Liver (tissue), 3 donors: ENCODE data around the gene PTPN18.

Source experiments
- GABPA ChIP-seq, 2 donors: IDR thresholded peaks in 1 of 2; conservative IDR thresholded peaks in 1 of 2; 2 replicates each; pipeline ENCODE4 v1.6.1; 2016; ENCODE audit warnings: antibody characterized with exemption in 2 of 2, mild to moderate bottlenecking in 1 of 2, moderate library complexity in 1 of 2
- TF ChIP-seq, protein P1 (sequence below): fragments of 150-350 bp; IDR thresholded peaks from 2 replicates; pipeline ENCODE4 v1.5.1; 2017; ENCODE audit warnings: improper control_type of control experiment, low read depth, low read length; ENCODE audit not compliant: missing input control
- donor health status: healthy.
- donor health status: healthy.

DNA sequence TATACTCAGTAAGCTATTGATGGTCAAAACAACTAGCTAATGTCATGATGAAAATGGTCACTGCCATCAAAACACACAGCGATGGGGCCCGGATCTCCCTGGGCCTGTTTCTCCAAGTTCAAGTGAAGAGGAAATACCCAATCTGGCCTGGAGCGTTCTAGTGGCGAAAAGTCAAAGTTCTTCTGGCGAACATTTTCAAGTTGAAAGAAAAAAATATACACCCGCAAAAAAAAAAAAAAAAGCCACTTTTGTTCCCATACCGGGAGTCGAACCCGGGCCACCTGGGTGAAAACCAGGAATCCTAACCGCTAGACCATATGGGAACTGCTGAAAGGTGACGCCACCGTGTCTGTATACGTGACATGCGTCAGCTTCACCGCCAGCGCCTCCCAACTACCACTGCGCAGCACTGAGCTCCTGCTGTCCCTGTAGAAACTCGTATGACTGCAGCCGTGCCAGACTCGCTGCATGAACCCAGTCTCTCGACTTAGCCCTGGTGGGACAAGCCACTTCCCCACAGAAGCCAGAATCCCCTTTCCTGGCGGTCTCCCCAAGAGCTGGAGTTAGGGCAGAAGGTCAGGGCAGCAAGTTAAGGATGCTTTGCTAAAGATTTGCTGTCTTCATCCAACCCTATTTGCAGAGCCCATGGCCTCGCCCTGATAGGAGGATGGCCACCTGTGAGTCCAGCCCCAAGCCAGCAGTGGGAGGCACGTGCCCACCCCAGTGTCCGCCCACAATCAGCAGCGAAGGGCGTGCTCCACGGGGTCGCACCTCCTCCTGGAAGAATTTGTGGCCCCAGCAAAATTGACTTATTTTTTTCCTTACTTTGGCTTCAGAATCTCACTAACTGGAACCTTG is 18.8 kb upstream of the PTPN18 start:
- no peak for TF ChIP-seq GABPA (IDR thresholded peaks at IDR 0.05 in 1 of 2, conservative IDR thresholded peaks at IDR 0.05 in 1 of 2)
- TF ChIP-seq, protein P1, sequence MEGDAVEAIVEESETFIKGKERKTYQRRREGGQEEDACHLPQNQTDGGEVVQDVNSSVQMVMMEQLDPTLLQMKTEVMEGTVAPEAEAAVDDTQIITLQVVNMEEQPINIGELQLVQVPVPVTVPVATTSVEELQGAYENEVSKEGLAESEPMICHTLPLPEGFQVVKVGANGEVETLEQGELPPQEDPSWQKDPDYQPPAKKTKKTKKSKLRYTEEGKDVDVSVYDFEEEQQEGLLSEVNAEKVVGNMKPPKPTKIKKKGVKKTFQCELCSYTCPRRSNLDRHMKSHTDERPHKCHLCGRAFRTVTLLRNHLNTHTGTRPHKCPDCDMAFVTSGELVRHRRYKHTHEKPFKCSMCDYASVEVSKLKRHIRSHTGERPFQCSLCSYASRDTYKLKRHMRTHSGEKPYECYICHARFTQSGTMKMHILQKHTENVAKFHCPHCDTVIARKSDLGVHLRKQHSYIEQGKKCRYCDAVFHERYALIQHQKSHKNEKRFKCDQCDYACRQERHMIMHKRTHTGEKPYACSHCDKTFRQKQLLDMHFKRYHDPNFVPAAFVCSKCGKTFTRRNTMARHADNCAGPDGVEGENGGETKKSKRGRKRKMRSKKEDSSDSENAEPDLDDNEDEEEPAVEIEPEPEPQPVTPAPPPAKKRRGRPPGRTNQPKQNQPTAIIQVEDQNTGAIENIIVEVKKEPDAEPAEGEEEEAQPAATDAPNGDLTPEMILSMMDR: peak; percentile 4
